ENCODE results near the gene HAL. TPM values are rescaled to one million over a fixed set of nuclear protein-coding genes. Genes with fewer than 3 reads are reported as not detected.
"Not testable (repeated sequence)": the region's sequence is repeated elsewhere in the genome, so short reads cannot be mapped to it uniquely, and the experiment has no call there.

HAL gene
- total and polyA plus RNA-seq, 3 donors from 2014 or later, result 0.37 to 0.74 (median 0.39) TPM

DNA sequence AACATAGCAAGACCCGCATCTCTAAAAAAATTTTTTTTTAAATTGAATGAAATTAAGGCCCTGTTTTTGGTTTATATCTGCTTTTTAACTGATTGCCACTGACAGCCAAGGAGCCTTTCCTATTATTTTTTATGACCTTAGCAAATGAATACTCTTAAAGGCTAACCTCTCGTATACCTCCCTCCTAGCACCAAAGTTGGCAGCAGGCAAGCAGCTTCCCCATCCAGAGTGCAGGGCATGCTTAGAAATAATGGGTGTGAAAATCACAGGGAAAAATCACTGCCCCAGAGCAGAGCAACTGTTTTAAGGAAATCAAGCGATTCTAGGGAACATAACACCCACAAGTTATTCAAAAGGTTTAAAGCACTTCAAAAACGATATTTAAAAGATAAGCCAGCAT is 20.7 kb downstream of the HAL start:
- TF ChIP-seq, protein P1, sequence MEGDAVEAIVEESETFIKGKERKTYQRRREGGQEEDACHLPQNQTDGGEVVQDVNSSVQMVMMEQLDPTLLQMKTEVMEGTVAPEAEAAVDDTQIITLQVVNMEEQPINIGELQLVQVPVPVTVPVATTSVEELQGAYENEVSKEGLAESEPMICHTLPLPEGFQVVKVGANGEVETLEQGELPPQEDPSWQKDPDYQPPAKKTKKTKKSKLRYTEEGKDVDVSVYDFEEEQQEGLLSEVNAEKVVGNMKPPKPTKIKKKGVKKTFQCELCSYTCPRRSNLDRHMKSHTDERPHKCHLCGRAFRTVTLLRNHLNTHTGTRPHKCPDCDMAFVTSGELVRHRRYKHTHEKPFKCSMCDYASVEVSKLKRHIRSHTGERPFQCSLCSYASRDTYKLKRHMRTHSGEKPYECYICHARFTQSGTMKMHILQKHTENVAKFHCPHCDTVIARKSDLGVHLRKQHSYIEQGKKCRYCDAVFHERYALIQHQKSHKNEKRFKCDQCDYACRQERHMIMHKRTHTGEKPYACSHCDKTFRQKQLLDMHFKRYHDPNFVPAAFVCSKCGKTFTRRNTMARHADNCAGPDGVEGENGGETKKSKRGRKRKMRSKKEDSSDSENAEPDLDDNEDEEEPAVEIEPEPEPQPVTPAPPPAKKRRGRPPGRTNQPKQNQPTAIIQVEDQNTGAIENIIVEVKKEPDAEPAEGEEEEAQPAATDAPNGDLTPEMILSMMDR (IDR thresholded peaks at IDR 0.05), result no peak
- no peak for TF ChIP-seq POLR2A (IDR thresholded peaks at IDR 0.05)
- Histone ChIP-seq H3K4me3 (no peak overlapping the region), H3K27ac (no peak overlapping the region), H3K27me3 (no peaks in the 10 kb centered on the region), H3K4me1 (no peaks in the 10 kb centered on the region), H3K9me3 (no peaks in the 10 kb centered on the region), H3K36me3 (ENCODE audit: low read depth, missing control alignments) (no peaks in the 10 kb centered on the region)
- WGBS, 2 donors, result 93% methylated on average over 4 of the region's 4 CpGs
- DNase-seq, result no peak
- intact Hi-C loops (cut with DNase I; ENCODE audit: low total_unique reads), result no loop called here

DNA sequence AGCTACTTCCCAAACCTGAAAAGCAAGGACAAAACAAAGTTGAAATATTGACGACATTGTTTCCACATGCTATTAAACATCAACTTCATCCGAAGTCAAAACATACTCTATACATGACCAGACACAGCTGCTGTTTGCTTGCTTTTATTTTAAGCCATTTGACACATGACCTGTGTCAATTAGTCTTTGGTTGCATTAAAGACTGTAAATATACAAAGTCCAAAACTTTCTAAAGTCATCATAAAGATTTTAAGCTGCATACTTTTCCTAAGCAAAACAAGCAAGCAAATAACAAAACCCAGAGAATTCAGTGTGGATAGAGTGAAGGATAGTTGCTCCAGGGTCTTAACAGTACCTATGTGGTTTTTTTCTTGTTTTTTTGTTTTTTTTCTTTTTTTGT is 21.8 kb downstream of the HAL start:
- intact Hi-C loops (cut with DNase I; ENCODE audit: low total_unique reads), result no loop called here
- no peak for DNase-seq
- 76 to 86% methylated on average over 2 of the region's 2 CpGs for WGBS, 2 donors

DNA sequence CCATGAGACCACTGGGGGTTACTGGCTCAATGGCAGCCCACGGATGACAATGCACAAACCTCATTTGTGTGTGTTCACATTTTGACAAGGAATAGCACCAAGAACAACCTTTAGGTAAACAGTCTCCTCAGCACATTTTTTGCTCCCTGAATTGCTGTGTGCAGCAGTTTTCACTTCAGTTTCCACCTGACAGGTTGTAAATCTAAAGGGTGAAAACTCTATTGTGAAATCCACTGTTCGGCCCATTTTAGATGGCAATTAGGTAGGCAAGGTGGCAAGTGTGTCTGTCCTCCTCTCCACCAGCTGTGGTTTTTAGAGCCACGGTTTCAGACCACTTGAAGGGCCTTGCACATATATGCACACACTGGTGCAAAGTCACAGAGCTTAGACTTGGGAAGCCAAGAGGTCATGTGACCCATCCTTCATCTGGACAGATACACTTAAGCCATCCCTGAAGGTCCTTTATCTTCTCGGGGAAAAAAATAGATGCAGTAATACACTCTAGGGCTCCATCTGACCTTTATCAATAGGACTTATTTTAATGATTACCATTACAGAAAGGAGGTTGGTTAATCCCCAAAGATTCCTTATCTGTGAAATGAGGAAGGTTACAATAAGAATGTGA is 23.2 kb downstream of the HAL start:
- TF ChIP-seq, protein P1 (IDR thresholded peaks at IDR 0.05), result no peak
- no peak for TF ChIP-seq POLR2A (IDR thresholded peaks at IDR 0.05)
- WGBS, 2 donors, result 64 to 65% methylated on average over 4 of the region's 4 CpGs
- Histone ChIP-seq H3K4me1 (no peaks in the 10 kb centered on the region), H3K36me3 (ENCODE audit: low read depth, missing control alignments) (no peaks in the 10 kb centered on the region), H3K27me3 (no peaks in the 10 kb centered on the region), H3K4me3 (no peak overlapping the region), H3K27ac (no peak overlapping the region), H3K9me3 (no peaks in the 10 kb centered on the region)
- no peak for DNase-seq
- intact Hi-C loops (cut with DNase I; ENCODE audit: low total_unique reads), result no loop called here

More for the DNA sequence above, 21.8 kb downstream of the HAL start:
- Histone ChIP-seq H3K27me3 (no peaks in the 10 kb centered on the region), H3K9me3 (no peaks in the 10 kb centered on the region), H3K4me3 (no peak overlapping the region), H3K27ac (no peak overlapping the region), H3K36me3 (ENCODE audit: low read depth, missing control alignments) (no peaks in the 10 kb centered on the region), H3K4me1 (no peaks in the 10 kb centered on the region)
- TF ChIP-seq, protein P1 (IDR thresholded peaks at IDR 0.05), result no peak
- no peak for TF ChIP-seq POLR2A (IDR thresholded peaks at IDR 0.05)

DNA sequence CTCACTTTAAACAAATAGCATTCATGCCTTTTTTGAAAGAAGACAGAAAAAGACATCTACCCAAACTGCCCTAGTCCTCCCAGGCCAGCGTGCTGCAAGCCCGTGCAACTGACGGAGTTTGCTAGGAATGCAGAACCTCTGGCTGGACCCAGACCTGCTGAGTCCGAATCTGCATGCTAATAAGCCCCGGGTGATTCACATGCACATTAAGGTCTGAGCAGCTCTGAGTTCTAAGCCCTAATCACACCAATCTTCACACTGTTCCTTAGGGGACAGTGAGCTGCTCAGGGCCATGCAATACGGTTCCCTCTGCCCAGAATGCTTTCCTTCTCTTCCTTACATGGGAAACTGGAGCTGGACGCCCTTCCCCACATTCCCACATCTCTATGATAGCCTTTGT is 25.2 kb downstream of the HAL start:
- Histone ChIP-seq H3K27ac (no peak overlapping the region), H3K4me1 (no peaks in the 10 kb centered on the region), H3K27me3 (no peaks in the 10 kb centered on the region), H3K4me3 (no peak overlapping the region), H3K36me3 (ENCODE audit: low read depth, missing control alignments) (no peaks in the 10 kb centered on the region), H3K9me3 (no peaks in the 10 kb centered on the region)
- TF ChIP-seq, protein P1 (IDR thresholded peaks at IDR 0.05), result no peak
- no peak for TF ChIP-seq POLR2A (IDR thresholded peaks at IDR 0.05)
- no peak for DNase-seq
- intact Hi-C loops (cut with DNase I; ENCODE audit: low total_unique reads), result no loop called here
- WGBS, 2 donors, result 53 to 58% methylated on average over 7 of the region's 7 CpGs

DNA sequence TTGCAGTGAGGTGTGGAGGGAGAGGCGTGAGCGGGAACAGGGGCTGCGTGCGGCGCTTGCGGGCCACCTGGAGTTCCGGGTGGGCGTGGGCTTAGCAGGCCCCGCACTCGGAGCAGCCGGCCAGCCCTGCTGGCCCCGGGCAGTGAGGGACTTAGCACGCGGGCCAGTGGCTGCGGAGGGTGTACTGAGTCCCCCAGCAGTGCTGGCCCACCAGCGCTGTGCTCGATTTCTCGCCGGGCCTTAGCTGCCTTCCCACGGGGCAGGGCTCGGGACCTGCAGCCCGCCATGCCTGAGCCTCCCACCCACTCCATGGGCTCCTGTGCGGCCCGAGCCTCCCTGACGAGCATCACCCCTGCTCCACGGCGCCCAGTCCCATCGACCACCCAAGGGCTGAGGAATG is 27.0 kb downstream of the HAL start:
- peak overlapping the region in 1 of 2 donors; percentile 26 for H3K4me3 ChIP-seq
- intact Hi-C loops (cut with DNase I; ENCODE audit: low total_unique reads); H3K4me1 ChIP-seq: not testable (repeated sequence)

More for the DNA sequence above, 27.0 kb downstream of the HAL start:
- H3K9me3 ChIP-seq; H3K27me3 ChIP-seq; H3K36me3 ChIP-seq (ENCODE audit: low read depth, missing control alignments); DNase-seq; H3K27ac ChIP-seq: not testable (repeated sequence)
- 25 to 66% methylated on average over 4 to 17 of the region's 28 CpGs for WGBS, 2 donors

Data from testis (tissue), 3 donors.